ENCODE data around the gene HMCN2.

The HMCN2 gene

DNA sequence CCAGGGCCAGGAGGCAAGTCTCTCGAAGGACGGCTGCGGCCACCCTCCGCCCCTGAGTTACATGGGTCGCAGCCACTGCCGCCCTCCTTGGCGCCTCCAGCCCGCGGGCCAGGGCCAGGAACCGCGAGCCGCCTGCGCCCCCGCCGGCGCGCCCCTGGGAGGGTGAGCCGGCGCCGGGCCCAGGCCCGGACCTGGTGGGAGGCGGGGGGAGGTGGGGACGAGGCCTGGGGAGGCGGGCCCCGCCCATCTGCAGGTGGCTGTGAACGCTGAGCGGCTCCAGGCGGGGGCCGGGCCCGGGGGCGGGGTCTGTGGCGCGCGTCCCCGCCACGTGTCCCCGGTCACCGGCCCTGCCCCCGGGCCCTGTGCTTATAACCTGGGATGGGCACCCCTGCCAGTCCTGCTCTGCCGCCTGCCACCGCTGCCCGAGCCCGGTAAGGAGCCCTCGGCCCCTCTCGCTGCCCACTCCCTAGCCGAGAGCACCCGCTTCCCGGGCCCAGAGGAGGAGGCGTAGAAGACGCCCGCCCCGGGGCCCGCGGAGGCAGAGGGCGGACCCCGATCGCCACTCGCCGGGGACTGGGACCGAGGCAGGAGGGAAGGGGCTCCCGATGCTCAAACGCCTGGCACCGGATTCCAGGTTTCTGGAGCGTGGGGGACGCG, 179.1 kb downstream of the HMCN2 start, which contains the start of gene ASS1:
Gene ASS1, plus strand, starts transcription at position 397 of the 657 bp plus-strand sequence. CDS start 7,268 bp downstream, outside the sequence.
- peak; percentile 35 for DNase-seq (ENCODE audit: low read depth)
- H3K4me3 ChIP-seq (replicated peaks; ENCODE audit: low read depth, low read length), result peak within 1 kb of the TSS; percentile 71
- TF ChIP-seq, protein P1, sequence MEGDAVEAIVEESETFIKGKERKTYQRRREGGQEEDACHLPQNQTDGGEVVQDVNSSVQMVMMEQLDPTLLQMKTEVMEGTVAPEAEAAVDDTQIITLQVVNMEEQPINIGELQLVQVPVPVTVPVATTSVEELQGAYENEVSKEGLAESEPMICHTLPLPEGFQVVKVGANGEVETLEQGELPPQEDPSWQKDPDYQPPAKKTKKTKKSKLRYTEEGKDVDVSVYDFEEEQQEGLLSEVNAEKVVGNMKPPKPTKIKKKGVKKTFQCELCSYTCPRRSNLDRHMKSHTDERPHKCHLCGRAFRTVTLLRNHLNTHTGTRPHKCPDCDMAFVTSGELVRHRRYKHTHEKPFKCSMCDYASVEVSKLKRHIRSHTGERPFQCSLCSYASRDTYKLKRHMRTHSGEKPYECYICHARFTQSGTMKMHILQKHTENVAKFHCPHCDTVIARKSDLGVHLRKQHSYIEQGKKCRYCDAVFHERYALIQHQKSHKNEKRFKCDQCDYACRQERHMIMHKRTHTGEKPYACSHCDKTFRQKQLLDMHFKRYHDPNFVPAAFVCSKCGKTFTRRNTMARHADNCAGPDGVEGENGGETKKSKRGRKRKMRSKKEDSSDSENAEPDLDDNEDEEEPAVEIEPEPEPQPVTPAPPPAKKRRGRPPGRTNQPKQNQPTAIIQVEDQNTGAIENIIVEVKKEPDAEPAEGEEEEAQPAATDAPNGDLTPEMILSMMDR (IDR thresholded peaks at IDR 0.05; ENCODE audit: low read length, missing control alignments), result no peak

DNA sequence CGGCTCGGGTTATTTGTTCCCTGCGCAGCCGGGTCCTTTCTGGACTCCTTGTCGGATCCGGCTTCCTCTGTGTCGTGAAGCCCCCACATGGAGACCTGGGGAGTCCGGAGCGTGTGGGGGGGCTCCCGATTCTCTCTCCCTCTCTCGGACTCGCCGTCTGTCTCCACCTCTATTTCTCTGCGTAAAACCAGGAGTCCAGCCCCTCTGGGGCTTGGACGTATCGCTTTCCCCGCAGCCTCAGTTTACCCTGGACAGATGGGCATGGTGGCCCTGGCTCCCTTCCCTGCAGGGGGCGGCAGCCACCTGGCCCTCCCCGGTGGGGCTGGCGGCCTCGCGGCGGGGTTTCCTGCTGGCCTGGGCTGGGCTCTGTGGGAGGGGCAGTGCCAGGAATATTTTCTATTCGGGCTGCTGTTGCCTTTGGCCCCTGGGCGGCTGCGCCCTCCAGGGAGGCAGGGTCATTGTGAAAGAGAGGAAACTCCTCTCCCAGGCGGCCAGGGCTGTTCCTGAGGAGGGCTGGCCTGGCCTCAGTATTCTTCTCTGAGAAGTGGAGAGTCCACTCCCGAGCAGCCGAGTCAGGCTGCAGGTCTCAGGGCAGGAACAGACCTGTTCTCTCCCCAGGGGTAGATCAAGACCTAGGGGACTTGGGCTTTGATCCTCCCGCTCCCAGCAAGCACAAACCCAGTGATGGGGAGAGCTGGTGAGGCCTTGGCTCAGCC, 179.9 kb downstream of the HMCN2 start:
- DNase-seq (ENCODE audit: low read depth), result peak; percentile 81
- TF ChIP-seq, protein P1 (IDR thresholded peaks at IDR 0.05; ENCODE audit: low read length, missing control alignments), result no peak
- H3K4me3 ChIP-seq (replicated peaks; ENCODE audit: low read depth, low read length), result peak overlapping the region; percentile 71

DNA sequence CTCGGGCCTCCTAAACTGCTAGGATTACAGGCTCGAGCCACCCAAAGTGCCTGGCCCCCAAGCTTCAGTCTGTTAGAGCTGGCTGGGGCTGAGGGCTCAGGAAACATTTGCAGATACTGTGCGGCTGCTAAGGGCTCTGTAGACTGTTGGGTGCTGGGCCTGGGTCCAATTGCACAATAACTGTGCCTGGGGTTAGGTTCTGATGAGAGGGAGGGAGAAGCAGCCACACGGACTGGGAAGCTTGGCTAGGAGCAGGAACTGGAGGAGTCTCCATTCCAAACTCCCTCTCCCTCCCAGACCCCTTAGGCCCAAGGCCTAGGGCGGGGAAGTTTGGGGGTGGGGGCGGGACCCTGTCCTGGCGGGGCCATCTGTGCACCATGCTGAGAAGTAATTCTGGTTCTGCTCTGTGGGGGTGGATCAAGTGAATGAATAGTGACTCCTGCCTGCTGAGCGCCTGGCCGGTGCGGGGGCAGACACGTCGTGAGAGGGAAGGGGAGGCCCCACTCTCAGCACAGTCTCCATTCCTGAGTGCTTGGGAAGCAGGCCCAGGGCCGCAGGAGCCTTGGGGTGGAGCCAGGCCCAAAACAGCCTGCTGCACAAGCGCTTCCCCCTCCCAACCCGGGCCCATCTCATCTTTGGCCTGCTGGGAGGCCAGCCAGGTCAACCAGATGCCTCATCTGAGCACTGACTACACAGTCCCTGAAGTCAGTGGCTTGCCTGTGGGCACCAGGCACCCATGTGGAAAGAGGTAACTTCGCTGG, 180.7 kb downstream of the HMCN2 start:
- TF ChIP-seq, protein P1 (IDR thresholded peaks at IDR 0.05; ENCODE audit: low read length, missing control alignments), result no peak
- H3K4me3 ChIP-seq (replicated peaks; ENCODE audit: low read depth, low read length), result peak overlapping the region; percentile 71
- peak; percentile 97 for DNase-seq (ENCODE audit: low read depth)

DNA sequence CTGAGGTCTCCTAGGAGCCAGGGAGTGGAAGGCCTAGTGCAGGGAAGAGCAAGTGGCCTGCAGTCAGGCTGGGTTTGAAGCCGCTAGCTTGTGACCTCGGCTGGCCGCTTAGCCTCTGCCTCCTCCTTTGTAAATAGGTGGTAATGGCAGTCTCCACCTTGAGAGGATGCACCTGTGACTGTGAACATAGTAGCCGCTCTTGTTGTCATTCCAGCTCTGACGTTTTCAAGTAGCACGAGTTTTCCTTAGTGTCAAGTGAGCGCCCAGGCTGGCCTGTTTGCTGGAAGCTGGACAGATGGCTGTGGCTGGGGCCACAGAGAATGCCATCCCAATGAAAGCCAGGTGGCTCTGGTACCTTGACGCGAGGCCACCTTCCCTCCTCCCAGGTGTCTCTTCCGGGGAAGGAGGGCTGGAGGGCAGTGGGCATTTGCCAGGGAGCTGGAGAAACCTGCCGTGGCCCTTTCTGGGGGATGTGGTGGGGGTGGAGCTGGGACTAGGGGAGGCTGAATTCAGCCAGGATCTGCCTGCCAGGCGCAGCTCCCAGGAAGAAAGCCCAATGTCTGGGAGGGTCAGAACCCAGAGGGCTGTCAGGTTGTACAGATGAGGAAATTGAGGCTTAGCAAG, 181.7 kb downstream of the HMCN2 start:
- DNase-seq (ENCODE audit: low read depth), result no peak
- TF ChIP-seq, protein P1 (IDR thresholded peaks at IDR 0.05; ENCODE audit: low read length, missing control alignments), result no peak

DNA sequence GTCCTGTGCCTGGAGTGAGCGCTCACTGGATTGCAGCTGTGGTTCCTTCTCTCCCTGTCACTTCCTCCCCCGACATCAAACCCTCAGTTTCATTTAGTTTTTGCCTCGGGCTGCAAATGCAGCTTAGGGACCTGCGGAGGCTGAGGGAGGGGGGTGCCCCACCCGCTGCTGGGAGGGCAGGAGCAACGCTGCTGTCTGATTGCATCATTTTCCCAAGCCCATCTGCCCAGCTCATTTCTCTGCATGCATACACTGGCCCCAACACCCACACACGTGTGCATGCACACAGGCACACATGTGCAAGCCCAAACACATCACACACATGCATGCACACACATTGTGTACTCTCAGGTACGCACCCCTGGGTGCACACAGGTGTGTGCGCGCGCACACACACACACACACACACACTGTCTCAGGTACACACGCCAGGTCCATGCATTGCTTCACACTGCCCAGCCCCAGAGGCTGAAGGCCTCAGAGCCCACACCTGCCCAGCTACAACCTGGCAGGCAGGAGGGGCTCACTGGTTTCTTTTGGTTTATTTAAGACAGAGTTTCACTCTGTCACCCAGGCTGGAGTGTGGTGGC, 182.6 kb downstream of the HMCN2 start:
- TF ChIP-seq, protein P1 (IDR thresholded peaks at IDR 0.05; ENCODE audit: low read length, missing control alignments), result no peak
- no peak overlapping the region for H3K4me3 ChIP-seq (replicated peaks; ENCODE audit: low read depth, low read length)
- DNase-seq (ENCODE audit: low read depth), result peak; percentile 25

More for the DNA sequence above, 181.7 kb downstream of the HMCN2 start:
- no peak overlapping the region for H3K4me3 ChIP-seq (replicated peaks; ENCODE audit: low read depth, low read length)

Data from fibroblast of pulmonary artery (primary cell).